Stomach (tissue), 4 donors: ENCODE results near the gene LYZL1.

Experiments
- CTCF ChIP-seq, 7 experiments: fragments of 450-650 bp in 4 of 7; fragments of 200-600 bp in 3 of 7; sonication (generic) in 3 of 7; IDR thresholded peaks; one replicate each; pipeline ENCODE4 v1.5.1; 2016 to 2019; ENCODE audit warnings: antibody characterized with exemption in 7 of 7, control low read depth in 2 of 7, mild to moderate bottlenecking in 1 of 7
- EP300 ChIP-seq: sonication (generic); formaldehyde crosslinking; IDR thresholded peaks from one replicate; pipeline ENCODE4 v1.6.1; 2017; ENCODE audit warnings: antibody characterized with exemption
- POLR2A ChIP-seq, 4 donors: fragments of 450-650 bp; IDR thresholded peaks; one replicate each; pipeline ENCODE4 v1.6.1; 2016; ENCODE audit warnings: antibody characterized with exemption in 4 of 4, control low read depth in 2 of 4, mild to moderate bottlenecking in 1 of 4, moderate library complexity in 1 of 4
- POLR2AphosphoS5 ChIP-seq, 3 donors: sonication (generic); formaldehyde crosslinking; IDR thresholded peaks; one replicate each; pipeline ENCODE4 v1.6.1; 2016; ENCODE audit warnings: antibody characterized with exemption in 3 of 3

GRCh38 chr10:29323367-29323766 is 34.5 kb downstream of the LYZL1 start:
- TF ChIP-seq CTCF (IDR thresholded peaks at IDR 0.05) (no peak), POLR2A (IDR thresholded peaks at IDR 0.05) (no peak), EP300 (no peak), POLR2AphosphoS5 (IDR thresholded peaks at IDR 0.05) (no peak)
